ENCODE measurements around the gene CACNA1H.

CACNA1H gene

DNA sequence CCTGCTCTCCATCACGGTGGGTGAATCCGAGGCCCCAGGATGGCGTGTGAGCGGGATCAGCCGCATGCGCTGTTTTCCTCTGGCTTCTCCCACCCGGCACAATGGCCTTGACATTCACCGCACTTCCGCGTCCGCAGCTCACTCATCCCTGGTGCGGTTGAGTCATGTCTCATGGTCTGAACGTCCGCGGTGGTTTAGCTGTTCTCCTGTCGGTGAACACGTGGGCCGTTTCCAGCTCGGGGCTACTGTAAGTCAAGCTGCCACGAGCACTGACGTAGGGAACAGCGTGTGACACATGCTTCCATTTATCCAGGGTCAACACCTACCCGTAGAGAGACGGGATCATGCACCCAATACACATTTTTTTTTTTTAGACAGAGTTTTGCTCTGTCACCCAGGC is 15.3 kb upstream of the CACNA1H start:
- ChIA-PET CTCF (no interaction called here), POLR2A (ENCODE audit: low non-redundant PET) (interaction anchor here (0.7 kb wide), 1 partner anchor 50 kb away, joined by 4 read pairs; no protein-coding TSS in a partner anchor)
- TF ChIP-seq, protein P1, sequence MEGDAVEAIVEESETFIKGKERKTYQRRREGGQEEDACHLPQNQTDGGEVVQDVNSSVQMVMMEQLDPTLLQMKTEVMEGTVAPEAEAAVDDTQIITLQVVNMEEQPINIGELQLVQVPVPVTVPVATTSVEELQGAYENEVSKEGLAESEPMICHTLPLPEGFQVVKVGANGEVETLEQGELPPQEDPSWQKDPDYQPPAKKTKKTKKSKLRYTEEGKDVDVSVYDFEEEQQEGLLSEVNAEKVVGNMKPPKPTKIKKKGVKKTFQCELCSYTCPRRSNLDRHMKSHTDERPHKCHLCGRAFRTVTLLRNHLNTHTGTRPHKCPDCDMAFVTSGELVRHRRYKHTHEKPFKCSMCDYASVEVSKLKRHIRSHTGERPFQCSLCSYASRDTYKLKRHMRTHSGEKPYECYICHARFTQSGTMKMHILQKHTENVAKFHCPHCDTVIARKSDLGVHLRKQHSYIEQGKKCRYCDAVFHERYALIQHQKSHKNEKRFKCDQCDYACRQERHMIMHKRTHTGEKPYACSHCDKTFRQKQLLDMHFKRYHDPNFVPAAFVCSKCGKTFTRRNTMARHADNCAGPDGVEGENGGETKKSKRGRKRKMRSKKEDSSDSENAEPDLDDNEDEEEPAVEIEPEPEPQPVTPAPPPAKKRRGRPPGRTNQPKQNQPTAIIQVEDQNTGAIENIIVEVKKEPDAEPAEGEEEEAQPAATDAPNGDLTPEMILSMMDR (conservative IDR thresholded peaks at IDR 0.05; ENCODE audit: low read depth): no peak
- DNase-seq (ENCODE audit: low spot score): no peak
- H3K27ac ChIP-seq: no peak overlapping the region

DNA sequence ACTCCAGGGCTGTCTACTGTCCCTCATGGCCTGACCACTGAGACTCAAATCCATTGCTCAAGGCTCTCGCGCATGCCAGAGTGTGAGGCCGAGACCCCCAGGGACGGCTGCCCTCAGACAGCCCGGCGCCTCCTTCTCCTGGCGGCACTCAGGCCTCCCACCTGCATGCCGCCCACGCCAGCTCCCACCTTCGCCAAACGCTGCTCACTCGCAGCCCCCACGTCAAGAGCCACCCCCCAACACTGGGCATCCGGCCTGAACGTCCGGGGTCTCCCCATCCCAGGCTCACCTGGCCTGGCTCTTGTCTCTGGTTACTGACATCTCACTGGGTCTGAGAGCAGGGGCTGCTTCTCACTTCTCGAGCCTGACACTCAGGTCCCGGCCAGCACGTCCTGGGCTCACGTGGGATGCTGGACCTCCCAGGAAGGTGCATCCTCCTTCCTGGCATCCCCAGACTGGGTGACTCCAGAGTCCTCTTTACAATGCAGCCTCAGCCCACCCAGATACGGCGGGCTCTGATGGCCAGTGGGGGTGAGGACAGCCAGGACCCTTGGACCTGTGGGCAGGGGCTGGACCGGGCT is 12.2 kb upstream of the CACNA1H start:
- ChIA-PET CTCF (no interaction called here), POLR2A (ENCODE audit: low non-redundant PET) (no interaction called here)
- H3K27ac ChIP-seq: no peak overlapping the region
- DNase-seq (ENCODE audit: low spot score): no peak
- TF ChIP-seq, protein P1 (conservative IDR thresholded peaks at IDR 0.05; ENCODE audit: low read depth): no peak

DNA sequence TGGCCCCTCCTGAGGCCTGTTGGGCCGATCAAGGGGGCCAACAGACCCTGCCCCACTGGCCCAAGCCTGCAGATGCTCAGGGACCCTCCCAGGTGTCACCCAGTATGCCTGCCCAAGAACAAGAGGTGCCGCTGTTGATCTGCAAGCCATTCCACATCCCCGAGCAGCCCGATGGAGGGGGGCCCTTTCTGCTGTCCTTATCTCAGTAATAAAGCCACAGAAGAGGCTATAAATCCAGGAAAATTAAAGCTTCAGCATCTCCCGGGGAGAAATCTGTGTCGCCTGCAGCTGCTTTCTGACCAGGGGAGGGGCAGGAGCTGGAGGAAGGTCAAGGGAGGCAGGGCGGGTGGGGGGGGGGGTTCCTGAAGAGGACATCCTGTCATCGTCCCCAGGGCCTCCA is 11.7 kb upstream of the CACNA1H start:
- POLR2A ChIA-PET (ENCODE audit: low non-redundant PET): no interaction called here
- TF ChIP-seq, protein P1 (conservative IDR thresholded peaks at IDR 0.05; ENCODE audit: low read depth): no peak
- no peak overlapping the region for H3K27ac ChIP-seq
- CTCF ChIA-PET: interaction anchor here (0.6 kb wide), 1 partner anchor 394 kb away, joined by 3 read pairs; no protein-coding TSS in a partner anchor
- DNase-seq (ENCODE audit: low spot score): no peak

DNA sequence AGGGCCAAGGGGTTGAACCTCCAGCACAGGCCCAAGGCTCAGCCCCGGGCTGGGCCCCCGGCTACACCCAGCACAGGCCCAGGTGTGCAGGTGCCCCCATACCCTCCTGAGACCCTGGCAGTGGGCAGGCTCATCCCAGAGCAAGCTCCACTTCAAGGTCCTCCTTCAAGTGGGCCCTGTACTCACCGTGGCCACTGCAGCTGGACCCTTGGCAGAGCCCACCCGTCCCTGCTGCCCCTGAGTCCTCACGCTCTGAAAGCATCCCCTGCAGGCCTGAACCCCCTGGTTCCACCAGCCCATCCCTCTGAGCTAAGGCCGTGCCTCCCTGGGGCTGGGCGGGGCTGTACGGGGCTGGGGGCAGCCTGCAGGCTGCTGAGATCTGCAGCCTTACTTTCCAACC is 11.2 kb upstream of the CACNA1H start:
- H3K27ac ChIP-seq: no peak overlapping the region
- TF ChIP-seq, protein P1 (conservative IDR thresholded peaks at IDR 0.05; ENCODE audit: low read depth): no peak
- POLR2A ChIA-PET (ENCODE audit: low non-redundant PET): no interaction called here
- no peak for DNase-seq (ENCODE audit: low spot score)
- CTCF ChIA-PET: interaction anchor here (0.6 kb wide), 1 partner anchor 395 kb away, joined by 3 read pairs; no protein-coding TSS in a partner anchor

DNA sequence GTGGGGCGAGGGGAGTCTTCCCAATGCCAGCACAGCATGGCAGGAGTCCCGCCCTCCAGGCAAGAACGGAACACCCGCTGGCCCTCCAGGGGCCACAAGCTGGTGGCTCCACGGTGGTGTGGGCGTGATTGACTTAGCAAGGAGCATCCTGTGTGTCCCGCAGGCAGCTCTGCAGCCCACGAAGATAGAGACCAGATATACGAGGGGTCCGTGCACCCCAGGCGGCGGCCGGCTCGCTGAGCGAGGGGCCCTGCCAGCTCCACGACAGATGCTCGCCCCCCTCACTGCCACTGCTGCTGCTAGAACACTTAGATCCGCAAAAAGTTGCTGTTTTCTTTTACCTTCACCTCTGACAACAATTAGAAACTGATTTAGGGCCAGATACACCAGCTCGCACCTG is 10.0 kb upstream of the CACNA1H start:
- CTCF ChIA-PET: interaction anchor here (0.7 kb wide), 1 partner anchor 51 kb away, joined by 3 read pairs; no protein-coding TSS in a partner anchor

DNA sequence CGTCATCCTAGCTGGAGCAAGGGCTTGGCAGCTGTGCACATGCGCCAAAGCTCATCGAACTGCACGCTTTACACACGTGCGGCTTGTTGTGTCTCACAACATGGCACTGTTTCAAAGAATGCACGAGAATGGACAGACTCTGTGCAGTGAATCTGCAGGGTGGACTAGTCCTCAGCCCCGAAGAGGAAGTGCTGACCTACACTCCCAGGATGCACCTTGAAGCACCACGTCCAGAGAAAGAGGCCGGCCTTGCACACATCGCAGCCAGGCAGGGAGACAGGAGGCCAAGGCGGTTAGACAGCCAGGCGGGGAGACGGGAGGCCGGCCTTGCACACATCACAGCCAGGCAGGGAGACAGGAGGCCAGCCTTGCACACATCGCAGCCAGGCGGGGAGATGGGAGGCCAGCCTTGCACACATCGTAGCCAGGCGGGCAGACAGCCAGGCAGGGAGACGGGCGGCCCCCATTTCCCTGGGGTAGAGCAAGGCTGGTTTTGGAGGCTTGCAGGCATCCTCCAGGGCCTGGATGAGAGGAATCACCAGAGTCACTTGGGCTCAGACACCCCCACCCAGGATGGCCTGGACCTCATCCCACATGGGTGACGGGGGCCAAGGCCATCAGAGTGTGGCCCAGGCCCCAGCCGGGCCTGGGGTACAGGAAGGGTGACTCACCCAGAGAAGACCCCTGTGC is 9.0 kb upstream of the CACNA1H start:
- H3K27ac ChIP-seq: no peak overlapping the region
- no peak for DNase-seq (ENCODE audit: low spot score)
- TF ChIP-seq, protein P1 (conservative IDR thresholded peaks at IDR 0.05; ENCODE audit: low read depth): no peak
- CTCF ChIA-PET: no interaction called here
- POLR2A ChIA-PET (ENCODE audit: low non-redundant PET): no interaction called here

More for the DNA sequence above, 10.0 kb upstream of the CACNA1H start:
- POLR2A ChIA-PET (ENCODE audit: low non-redundant PET): no interaction called here
- no peak for DNase-seq (ENCODE audit: low spot score)
- TF ChIP-seq, protein P1 (conservative IDR thresholded peaks at IDR 0.05; ENCODE audit: low read depth): no peak
- H3K27ac ChIP-seq: no peak overlapping the region
